WTC11 (cell line): Measurements from ENCODE around the gene SRSF4. TPM values are rescaled to one million over a fixed set of nuclear protein-coding genes. Genes with fewer than 3 reads are reported as not detected.

Experiments
- AFF4 ChIP-seq: sonication (generic); formaldehyde crosslinking; IDR thresholded peaks from 2 replicates; pipeline ENCODE4 v1.8.1; 2023; ENCODE audit warnings: mild to moderate bottlenecking, missing genetic modification reagents, borderline replicate concordance
- CBFB ChIP-seq: sonication (generic); formaldehyde crosslinking; IDR thresholded peaks from 2 replicates; pipeline ENCODE4 v1.8.1; 2022; ENCODE audit warnings: mild to moderate bottlenecking, low read depth, missing genetic modification reagents
- CREM ChIP-seq: sonication (generic); formaldehyde crosslinking; IDR thresholded peaks from 2 replicates; pipeline ENCODE4 v1.8.1; 2022; ENCODE audit warnings: mild to moderate bottlenecking, missing genetic modification reagents, moderate library complexity
- EMX1 ChIP-seq: fragments of 250-450 bp; sonication (Bioruptor Pico); IDR thresholded peaks from 2 replicates; pipeline ENCODE4 v1.8.0; 2021; ENCODE audit warnings: mild to moderate bottlenecking
- ESRRA ChIP-seq: sonication (generic); formaldehyde crosslinking; IDR thresholded peaks from 2 replicates; pipeline ENCODE4 v1.8.1; 2022; ENCODE audit warnings: mild to moderate bottlenecking, missing genetic modification reagents, borderline replicate concordance
- ETV6 ChIP-seq: sonication (generic); formaldehyde crosslinking; IDR thresholded peaks from 2 replicates; pipeline ENCODE4 v1.8.1; 2022; ENCODE audit warnings: mild to moderate bottlenecking, missing genetic modification reagents
- IRF2 ChIP-seq: sonication (generic); formaldehyde crosslinking; IDR thresholded peaks from 2 replicates; pipeline ENCODE4 v1.8.0; 2022; ENCODE audit warnings: low read depth, missing genetic modification reagents, borderline replicate concordance
- NFE2L1 ChIP-seq: sonication (generic); formaldehyde crosslinking; IDR thresholded peaks from 2 replicates; pipeline ENCODE4 v1.8.1; 2023; ENCODE audit warnings: missing genetic modification reagents
- NR2C2 ChIP-seq: sonication (generic); formaldehyde crosslinking; IDR thresholded peaks from 2 replicates; pipeline ENCODE4 v1.8.0; 2022; ENCODE audit warnings: mild to moderate bottlenecking, missing genetic modification reagents
- OVOL2 ChIP-seq: fragments of 250-450 bp; sonication (Bioruptor Pico); IDR thresholded peaks from 2 replicates; pipeline ENCODE4 v1.9.0; 2021; ENCODE audit warnings: mild to moderate bottlenecking, borderline replicate concordance
- RORB ChIP-seq: fragments of 250-450 bp; sonication (Bioruptor Pico); IDR thresholded peaks from 2 replicates; pipeline ENCODE4 v1.9.0; 2021; ENCODE audit warnings: mild to moderate bottlenecking
- SMAD3 ChIP-seq: sonication (generic); formaldehyde crosslinking; IDR thresholded peaks from 2 replicates; pipeline ENCODE4 v1.8.0; 2022; ENCODE audit warnings: missing genetic modification reagents, mild to moderate bottlenecking, borderline replicate concordance
- USF1 ChIP-seq: sonication (generic); formaldehyde crosslinking; IDR thresholded peaks from 2 replicates; pipeline ENCODE4 v1.8.0; 2022; ENCODE audit warnings: mild to moderate bottlenecking, missing genetic modification reagents
- ZBTB43 ChIP-seq: sonication (generic); formaldehyde crosslinking; IDR thresholded peaks from 2 replicates; pipeline ENCODE4 v1.8.1; 2023; ENCODE audit warnings: mild to moderate bottlenecking, missing genetic modification reagents
- ZMAT4 ChIP-seq: fragments of 250-450 bp; sonication (Bioruptor Pico); IDR thresholded peaks from 2 replicates; pipeline ENCODE4 v1.9.0; 2021; ENCODE audit warnings: mild to moderate bottlenecking
- ZNF512 ChIP-seq: sonication (generic); formaldehyde crosslinking; IDR thresholded peaks from 2 replicates; pipeline ENCODE4 v1.8.1; 2022; ENCODE audit warnings: missing genetic modification reagents, borderline replicate concordance
- ZNF671 ChIP-seq: fragments of 250-450 bp; sonication (Bioruptor Pico); IDR thresholded peaks from 2 replicates; pipeline ENCODE4 v1.8.0; 2021; ENCODE audit warnings: mild to moderate bottlenecking
- total RNA-seq: library from RNA; stranded (reverse); gene quantifications from 3 replicates; pipeline ENCODE4 v1.2.3, GENCODE V29; 2021
- TF ChIP-seq, protein P1 (sequence below): fragments of 200-600 bp; IDR thresholded peaks from 2 replicates; pipeline ENCODE4 v1.8.0; 2022; ENCODE audit warnings: antibody characterized with exemption
- TF ChIP-seq, protein P2 (sequence below): fragments of 250-450 bp; sonication (Bioruptor Pico); IDR thresholded peaks from 2 replicates; pipeline ENCODE4 v1.9.0; 2021; ENCODE audit warnings: mild to moderate bottlenecking, borderline replicate concordance
- TF ChIP-seq, protein P3 (sequence below): sonication (generic); formaldehyde crosslinking; IDR thresholded peaks from 2 replicates; pipeline ENCODE4 v1.8.1; 2023; ENCODE audit warnings: mild to moderate bottlenecking, moderate library complexity, missing genetic modification reagents
- TF ChIP-seq, protein P4 (sequence below): sonication (generic); formaldehyde crosslinking; IDR thresholded peaks from 2 replicates; pipeline ENCODE4 v1.8.0; 2022; ENCODE audit warnings: mild to moderate bottlenecking, missing genetic modification reagents

SRSF4 gene
- total RNA-seq, 1 experiment from 2014 or later = 99.9 TPM

DNA sequence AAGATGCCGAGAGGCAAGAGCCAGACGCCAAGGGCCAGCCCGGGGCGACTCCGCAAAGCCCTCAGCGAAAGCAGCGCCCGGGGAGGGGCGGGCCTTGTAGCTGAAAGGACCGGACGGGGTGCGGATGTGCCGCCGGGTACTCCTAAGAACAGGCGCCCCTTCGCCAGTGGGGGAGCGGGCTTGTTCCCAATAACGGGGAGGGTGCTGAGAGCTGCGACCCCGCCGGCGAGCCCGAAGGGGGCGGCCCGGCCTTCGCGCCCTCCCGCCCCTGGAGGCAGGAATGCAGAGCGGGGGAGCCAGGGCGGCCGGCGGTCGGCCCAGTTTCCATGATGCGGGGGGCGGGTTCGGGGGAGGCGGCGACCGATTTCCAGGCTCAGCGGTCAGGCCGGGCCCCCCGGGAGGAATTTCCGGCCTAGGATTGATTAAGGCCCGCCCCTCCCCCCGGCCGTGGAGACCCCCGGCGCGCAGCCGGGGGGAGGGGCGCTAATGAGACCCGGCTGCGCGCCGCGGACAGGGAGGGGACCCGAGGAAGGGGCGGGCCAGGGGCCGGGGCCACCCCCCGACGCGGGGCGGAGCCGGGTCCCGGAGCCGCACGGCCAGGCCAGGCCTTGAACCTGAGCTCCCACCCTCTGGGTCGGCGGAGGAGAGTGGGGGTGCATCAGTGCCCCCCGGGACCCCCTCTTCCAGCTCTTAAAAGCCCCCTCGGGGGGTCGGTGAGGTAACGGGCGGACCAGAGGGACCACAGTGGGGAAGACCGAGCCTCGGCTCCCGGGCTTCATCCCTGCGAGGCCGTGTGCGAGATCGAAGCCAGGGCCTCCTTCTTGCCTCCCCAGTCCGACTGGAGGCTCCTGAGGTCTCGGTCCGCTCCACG lies 57.1 kb downstream of the SRSF4 start (continued):
- TF ChIP-seq AFF4 (CRISPR knock-in tag) (no peak; the same call in 1 of the 2 replicates), USF1 (0 out of 2 replicates have a peak, but pooled peaks have one; percentile 4), ZBTB43 (no peak), CBFB (CRISPR knock-in tag) (no peak), ESRRA (CRISPR knock-in tag) (no peak), CREM (no peak), ZMAT4 (CRISPR knock-in tag) (no peak), IRF2 (CRISPR knock-in tag) (no peak), OVOL2 (CRISPR knock-in tag) (no peak), ZNF671 (CRISPR knock-in tag) (no peak), RORB (no peak), ZNF512 (CRISPR knock-in tag) (no peak), NR2C2 (no peak), SMAD3 (no peak), EMX1 (CRISPR knock-in tag) (no peak), ETV6 (CRISPR knock-in tag) (0 out of 2 replicates have a peak, but pooled peaks have one; percentile 36), NFE2L1 (CRISPR knock-in tag) (no peak)
- TF ChIP-seq, protein P1, sequence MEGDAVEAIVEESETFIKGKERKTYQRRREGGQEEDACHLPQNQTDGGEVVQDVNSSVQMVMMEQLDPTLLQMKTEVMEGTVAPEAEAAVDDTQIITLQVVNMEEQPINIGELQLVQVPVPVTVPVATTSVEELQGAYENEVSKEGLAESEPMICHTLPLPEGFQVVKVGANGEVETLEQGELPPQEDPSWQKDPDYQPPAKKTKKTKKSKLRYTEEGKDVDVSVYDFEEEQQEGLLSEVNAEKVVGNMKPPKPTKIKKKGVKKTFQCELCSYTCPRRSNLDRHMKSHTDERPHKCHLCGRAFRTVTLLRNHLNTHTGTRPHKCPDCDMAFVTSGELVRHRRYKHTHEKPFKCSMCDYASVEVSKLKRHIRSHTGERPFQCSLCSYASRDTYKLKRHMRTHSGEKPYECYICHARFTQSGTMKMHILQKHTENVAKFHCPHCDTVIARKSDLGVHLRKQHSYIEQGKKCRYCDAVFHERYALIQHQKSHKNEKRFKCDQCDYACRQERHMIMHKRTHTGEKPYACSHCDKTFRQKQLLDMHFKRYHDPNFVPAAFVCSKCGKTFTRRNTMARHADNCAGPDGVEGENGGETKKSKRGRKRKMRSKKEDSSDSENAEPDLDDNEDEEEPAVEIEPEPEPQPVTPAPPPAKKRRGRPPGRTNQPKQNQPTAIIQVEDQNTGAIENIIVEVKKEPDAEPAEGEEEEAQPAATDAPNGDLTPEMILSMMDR = 0 out of 2 replicates have a peak, but pooled peaks have one; percentile 36
- TF ChIP-seq, protein P2, sequence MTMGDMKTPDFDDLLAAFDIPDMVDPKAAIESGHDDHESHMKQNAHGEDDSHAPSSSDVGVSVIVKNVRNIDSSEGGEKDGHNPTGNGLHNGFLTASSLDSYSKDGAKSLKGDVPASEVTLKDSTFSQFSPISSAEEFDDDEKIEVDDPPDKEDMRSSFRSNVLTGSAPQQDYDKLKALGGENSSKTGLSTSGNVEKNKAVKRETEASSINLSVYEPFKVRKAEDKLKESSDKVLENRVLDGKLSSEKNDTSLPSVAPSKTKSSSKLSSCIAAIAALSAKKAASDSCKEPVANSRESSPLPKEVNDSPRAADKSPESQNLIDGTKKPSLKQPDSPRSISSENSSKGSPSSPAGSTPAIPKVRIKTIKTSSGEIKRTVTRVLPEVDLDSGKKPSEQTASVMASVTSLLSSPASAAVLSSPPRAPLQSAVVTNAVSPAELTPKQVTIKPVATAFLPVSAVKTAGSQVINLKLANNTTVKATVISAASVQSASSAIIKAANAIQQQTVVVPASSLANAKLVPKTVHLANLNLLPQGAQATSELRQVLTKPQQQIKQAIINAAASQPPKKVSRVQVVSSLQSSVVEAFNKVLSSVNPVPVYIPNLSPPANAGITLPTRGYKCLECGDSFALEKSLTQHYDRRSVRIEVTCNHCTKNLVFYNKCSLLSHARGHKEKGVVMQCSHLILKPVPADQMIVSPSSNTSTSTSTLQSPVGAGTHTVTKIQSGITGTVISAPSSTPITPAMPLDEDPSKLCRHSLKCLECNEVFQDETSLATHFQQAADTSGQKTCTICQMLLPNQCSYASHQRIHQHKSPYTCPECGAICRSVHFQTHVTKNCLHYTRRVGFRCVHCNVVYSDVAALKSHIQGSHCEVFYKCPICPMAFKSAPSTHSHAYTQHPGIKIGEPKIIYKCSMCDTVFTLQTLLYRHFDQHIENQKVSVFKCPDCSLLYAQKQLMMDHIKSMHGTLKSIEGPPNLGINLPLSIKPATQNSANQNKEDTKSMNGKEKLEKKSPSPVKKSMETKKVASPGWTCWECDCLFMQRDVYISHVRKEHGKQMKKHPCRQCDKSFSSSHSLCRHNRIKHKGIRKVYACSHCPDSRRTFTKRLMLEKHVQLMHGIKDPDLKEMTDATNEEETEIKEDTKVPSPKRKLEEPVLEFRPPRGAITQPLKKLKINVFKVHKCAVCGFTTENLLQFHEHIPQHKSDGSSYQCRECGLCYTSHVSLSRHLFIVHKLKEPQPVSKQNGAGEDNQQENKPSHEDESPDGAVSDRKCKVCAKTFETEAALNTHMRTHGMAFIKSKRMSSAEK = no peak
- TF ChIP-seq, protein P3, sequence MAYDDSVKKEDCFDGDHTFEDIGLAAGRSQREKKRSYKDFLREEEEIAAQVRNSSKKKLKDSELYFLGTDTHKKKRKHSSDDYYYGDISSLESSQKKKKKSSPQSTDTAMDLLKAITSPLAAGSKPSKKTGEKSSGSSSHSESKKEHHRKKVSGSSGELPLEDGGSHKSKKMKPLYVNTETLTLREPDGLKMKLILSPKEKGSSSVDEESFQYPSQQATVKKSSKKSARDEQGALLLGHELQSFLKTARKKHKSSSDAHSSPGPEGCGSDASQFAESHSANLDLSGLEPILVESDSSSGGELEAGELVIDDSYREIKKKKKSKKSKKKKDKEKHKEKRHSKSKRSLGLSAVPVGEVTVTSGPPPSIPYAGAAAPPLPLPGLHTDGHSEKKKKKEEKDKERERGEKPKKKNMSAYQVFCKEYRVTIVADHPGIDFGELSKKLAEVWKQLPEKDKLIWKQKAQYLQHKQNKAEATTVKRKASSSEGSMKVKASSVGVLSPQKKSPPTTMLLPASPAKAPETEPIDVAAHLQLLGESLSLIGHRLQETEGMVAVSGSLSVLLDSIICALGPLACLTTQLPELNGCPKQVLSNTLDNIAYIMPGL = no peak; the same call in 1 of the 2 replicates
- TF ChIP-seq, protein P4, sequence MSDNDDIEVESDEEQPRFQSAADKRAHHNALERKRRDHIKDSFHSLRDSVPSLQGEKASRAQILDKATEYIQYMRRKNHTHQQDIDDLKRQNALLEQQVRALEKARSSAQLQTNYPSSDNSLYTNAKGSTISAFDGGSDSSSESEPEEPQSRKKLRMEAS (CRISPR knock-in tag) = peak; percentile 13; the same call in 1 of the 2 replicates
